T-helper 2 cell treated with Interferon-gamma antibody and Interleukin-4, amounts not matched to agents 100 ng/mL and 5 ng/mL, for 36 hours (primary cell): Measurements from ENCODE around the gene PIPOX. TPM values are rescaled to one million over a fixed set of nuclear protein-coding genes. Genes with fewer than 3 reads are reported as not detected.

ENCODE experiments used
- intact Hi-C: fragments of 100-400 bp; cut with micrococcal nuclease; formaldehyde crosslinking; loops from one replicate; pipeline ENCODE4 v1.15.1; 2023
- total RNA-seq: library from RNA; stranded (reverse); gene quantifications from 2 replicates; pipeline ENCODE4 v1.2.3, GENCODE V29; 2022

Gene PIPOX, protein sequence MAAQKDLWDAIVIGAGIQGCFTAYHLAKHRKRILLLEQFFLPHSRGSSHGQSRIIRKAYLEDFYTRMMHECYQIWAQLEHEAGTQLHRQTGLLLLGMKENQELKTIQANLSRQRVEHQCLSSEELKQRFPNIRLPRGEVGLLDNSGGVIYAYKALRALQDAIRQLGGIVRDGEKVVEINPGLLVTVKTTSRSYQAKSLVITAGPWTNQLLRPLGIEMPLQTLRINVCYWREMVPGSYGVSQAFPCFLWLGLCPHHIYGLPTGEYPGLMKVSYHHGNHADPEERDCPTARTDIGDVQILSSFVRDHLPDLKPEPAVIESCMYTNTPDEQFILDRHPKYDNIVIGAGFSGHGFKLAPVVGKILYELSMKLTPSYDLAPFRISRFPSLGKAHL
- total RNA-seq, result 1.8 and 1.9 TPM in 2 replicates

DNA sequence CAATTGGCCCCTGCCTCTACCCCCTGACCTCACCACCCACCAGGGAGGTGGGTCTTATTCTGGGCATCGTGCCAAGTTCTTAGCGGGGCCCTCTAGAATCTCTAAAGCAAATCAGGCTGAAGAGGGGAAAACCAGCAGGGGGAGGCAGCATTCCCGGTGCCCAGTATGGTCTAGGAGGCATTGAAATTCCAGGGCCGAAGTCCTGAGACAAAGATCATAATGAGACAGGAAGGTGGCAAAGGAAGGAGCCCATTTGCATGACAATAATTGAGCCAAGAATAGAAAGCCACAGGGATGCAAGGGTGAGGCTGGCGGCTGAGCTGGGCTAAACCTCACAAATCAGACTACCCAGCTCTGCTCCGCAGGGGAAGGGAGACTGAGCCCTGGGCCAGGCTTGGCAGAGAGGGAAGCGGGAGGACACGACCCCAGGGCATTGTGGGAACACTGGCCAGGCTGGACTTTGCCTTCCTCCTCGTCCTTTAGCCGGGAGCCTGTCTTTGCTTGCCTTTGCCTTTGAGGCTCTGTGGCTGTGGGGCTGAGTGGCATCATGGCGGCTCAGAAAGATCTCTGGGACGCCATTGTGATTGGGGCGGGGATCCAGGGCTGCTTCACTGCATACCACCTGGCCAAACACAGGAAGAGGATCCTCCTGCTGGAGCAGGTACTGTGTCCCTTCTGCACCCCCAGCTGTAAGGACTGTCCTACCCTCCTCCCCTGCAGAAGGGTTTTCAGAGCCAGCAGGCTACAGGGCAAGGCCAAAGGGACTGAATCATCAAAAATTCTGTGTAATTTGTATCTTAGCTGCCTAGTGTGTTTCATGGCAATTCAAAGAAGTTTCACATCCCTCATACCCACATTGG is at the start of gene PIPOX:
PIPOX (plus strand) TSS at position 463 of the 860 bp plus-strand sequence; CDS start at position 548, 85 bp downstream.
- intact Hi-C loops, result no loop called here

DNA sequence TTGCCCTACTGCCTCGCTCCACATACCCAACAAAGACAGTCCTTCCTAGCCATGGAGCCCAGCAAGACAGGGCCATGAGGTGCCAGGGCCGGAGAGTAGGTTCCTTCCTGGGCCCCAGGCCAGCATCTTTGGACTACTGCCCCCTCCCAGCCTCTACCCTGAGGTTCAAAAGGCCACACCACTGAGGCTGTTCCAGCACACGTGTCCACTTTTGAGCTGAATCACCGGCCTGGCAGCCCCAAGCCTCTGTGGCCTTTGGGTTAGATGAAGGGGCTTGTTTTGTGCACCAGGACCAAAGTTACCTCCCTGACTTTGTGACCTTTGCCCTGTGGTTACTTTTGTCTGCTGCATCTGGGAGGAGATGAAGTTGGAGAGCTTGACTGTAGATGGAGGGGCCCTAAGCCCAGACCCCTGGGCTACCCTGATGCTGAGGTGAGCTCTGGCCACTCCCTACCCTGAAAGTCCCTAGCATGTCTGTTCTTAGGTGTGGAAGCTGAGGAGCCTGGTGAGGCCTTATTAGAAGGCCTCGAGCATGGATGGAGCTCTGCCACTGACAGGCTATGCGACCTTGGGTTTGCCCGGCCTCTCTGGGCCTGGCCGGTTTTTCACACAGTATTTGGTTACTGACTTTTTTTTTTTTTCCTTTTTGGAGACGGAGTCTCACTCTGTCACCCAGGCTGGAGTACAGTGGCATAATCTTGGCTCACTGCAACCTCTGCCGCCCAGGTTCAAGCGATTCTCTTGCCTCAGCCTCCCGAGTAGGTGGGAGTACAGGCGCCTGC is 49.1 kb upstream of the PIPOX start:
- intact Hi-C loops, result no loop called here

DNA sequence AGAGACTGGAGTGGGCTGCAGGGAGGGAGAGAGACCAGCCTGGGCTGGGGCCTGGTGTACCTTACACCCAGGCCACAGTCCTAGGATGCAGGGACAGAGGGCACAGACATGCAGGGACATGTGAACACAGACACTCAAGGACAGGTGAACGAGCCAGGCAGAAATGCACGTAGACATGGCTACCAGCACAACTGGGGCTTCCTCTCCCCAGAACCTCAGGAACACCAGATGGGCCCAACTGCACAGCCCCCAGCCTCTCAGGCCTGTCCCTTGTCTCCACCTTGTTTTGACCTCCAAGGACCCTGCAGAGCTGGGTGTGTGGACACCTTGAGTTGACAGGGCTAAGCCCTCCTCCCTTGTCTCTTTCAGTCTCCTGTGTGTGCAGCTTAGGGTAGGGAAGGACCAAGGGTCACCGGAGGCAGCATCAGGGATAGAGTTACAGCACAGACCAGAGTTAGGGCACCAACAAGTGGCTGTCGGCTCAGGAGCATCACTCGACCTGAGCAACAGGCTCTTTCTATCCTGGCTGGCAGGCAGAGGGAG is 46.3 kb upstream of the PIPOX start:
- intact Hi-C loops, result no loop called here

DNA sequence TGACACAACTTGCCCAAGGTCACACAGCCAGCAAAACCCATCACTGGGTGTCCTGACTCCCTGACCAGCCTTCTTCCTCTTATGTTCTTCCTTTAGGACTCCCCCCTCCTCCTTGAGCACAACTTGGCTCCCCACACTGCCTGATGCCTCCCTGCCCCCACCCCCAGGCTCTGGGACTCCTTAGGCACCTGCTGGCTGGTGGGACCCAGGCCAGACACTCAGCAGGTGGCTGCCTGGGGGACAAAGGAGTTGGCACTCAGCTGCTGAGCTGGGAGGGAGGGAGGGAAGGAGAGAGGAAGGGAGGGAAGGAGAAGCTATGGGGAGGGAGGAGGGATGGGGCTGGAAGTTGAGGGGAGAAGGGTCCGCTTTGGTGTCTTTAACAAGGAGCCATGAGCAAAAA is 45.1 kb upstream of the PIPOX start:
- intact Hi-C loops, result no loop called here

DNA sequence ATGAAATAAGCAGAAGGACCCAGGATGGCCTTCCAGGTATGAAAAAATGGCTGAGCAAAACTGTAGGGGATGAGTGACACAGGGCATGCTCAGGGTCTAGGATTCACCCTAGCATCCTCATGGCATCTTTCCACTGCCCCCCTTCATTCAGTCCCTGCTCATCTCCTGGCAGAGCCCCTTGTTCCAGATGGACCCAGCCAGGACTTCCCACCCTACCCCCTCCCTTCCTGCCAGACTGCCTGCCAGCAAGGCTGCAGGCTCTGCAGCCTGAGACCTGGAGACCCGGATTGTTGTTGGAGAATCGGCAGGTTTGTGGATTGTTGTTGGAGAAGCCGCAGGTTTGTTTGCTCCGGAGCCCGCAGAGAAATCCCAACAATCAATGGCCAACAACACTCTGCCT is 43.7 kb upstream of the PIPOX start:
- intact Hi-C loops, result no loop called here

DNA sequence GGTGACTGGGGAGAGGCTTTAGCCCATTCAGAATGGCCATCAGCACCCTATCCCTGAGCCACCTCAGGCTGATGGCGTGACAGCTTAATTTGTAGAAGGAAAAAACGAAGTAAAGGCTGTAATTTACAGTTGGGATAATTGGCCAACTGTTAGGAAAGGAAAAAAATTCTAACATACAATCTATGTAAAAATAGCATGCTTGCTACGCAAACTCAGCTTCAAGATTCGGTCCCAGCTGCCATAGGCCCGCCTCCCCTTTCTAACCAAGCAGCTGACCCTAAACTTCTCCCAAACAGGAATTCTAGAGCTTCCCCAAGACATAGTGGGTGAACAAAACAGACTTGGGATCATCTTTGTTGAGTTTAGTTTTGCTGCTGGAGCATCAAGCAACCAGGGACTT is 42.0 kb upstream of the PIPOX start:
- intact Hi-C loops, result no loop called here

DNA sequence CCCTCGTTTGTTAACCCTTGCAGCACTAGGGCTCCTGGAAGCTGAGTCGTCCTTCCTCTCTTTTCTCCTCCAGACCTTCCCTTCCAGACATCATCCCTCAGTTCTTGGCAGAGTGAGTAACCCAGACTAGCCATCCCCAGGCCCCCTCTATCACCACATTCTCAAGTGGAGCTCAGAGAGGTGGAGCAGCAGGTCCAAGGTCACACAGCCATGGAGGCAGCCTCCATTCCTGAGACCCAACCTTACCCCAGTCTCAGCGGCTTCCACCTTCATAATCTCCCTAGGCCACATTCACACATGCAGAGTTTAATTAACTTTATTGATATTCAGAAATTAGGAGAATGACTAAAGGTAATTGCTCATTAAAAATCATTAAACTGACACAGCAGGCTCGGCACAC is 40.1 kb upstream of the PIPOX start:
- intact Hi-C loops, result no loop called here

DNA sequence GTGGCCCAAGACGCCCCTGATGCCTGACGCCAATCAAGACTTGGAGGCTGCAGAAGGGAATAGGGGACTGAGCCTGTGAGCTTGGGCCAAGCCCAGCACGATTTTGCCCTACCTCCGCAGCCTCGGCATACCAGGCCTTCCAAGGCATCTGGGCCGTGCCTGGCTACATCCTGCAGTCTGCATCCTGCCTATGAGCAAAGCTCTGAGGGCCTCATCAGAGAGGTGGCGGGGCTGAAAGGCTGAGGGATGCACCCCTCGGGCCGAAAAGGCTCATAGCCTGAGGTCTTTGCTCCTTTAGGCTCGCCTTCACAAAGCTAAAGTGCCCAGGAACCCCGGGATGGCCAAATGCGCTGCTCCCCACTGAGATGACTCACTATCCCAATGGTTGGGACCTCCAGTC is 39.7 kb upstream of the PIPOX start:
- intact Hi-C loops, result no loop called here

DNA sequence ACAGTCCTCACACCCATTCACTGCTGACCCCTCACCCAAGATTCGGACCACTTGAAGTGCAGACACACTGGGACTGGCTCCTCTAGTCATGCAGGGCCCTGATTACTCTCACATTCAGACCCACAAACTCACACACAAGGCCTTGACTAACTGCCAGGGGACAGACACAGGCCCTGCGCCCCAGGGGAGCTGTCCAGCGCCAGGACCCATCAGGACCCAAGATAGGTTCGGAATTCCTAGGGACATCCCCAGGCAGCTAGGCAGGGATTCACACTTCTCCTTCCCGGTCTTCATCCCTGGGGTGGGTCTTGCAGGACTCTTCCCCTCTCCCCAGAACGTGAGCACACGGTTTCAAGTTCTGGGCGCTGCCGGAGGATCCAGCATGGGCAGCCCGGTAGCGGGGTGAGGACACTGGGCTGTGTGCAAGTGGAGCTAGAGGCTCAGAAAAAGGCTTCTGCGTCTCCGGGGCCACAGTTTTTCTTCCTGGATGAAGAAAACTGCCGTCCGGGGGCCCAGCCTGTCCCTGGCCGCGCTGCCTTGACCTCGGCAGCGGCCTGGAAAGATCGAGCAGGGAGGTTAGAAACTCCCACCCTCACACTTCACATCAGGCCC is 38.8 kb upstream of the PIPOX start:
- intact Hi-C loops, result no loop called here

DNA sequence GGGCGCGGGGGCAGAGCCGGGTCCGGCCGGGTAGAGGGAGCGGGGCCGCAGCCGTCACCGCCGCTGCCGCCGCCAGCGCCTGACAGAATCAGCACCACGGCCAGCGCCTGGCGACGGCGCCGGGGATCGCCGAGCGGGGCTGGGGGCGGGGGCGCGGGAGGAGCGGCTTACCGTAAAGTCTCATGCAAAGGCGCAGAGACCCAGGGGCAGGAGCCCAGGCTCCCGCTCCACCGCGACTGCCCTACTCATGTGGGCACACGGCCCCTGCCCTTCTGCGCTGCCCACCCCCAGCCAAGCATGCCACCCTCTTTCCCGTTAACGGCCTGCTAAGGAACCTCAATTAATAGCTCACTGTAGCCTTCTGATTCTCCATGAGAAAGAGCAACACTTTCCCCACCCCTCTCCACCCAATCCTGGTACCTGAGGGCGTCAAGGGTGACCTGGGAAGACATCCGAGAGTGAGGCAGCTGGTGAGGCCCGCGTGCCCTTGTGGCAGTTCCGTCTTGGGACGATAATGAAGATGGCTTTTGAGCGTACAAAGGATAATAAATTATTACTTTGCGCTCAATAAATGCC is 36.9 kb upstream of the PIPOX start, which contains the start of gene SEZ6:
SEZ6 (minus strand) TSS at position 98 of the 576 bp plus-strand sequence. CDS start 164 bp downstream, outside the sequence.
- intact Hi-C loops, result no loop called here

DNA sequence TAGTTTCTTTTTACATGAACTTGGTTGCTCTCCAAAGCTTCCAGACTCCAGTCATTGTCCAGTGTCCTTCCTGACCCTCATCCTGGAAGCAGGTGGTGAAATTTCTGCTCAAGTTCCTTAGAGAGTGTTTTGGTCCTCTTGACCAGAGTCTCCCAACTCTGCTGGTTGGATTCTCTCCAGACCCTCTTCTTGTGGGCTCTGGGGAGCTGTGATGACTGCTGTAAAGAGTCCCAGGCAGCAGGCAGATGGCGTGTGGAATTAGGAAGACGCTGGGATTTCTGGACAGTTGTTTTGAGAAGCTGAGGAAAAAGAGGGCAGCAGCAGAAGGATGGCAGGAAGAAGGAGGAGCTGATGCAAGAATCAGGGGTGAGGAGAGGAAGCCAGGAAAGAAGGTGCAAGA is 35.5 kb upstream of the PIPOX start:
- intact Hi-C loops, result no loop called here

DNA sequence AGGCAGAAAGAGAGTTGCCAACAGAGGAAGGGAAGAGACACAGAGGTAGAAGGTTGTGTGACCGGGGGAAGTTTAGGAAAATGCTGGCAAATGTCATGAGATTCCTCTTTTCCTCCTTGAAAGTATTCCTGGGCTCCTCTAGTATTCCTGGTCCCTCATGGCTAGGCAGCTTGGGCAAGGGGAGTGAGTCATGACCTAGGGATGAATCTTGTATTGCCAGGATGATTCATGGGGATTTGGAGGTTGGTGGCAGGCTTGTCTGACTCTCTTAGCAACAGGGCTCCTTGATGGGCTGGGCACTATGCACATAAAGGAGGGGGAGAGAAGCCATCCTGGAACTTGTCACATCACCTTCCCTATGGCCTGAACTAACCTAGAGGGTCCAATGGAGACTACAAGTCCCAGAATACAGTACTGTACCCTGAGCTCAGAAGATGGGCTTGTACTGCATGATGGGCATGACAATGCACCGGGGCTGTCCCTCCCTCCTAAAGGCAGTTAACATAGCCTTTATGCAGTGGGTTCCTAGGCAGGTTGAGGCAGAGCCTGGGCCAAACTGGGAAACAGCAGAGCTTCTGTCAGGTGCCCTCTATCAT is 35.0 kb upstream of the PIPOX start:
- intact Hi-C loops, result no loop called here

DNA sequence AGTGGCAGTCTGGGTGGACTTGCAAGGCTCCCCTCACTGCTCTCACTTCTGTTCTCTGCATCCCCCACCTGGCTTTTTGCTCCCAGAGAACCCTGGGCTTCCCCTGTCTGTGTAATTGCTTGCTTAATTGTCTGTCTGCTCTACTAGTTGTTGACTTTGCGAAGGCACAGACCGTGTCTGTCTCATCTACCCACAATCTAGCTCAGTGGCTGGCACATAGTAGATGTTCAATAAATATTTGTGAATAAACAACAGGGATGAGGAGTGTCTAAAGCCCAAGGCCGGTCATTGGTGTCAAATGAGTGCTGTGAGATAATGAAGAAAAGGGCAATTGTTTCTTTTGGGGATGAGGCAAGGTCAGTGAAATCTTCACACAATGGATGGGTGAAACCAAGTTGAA is 34.4 kb upstream of the PIPOX start:
- intact Hi-C loops, result no loop called here

DNA sequence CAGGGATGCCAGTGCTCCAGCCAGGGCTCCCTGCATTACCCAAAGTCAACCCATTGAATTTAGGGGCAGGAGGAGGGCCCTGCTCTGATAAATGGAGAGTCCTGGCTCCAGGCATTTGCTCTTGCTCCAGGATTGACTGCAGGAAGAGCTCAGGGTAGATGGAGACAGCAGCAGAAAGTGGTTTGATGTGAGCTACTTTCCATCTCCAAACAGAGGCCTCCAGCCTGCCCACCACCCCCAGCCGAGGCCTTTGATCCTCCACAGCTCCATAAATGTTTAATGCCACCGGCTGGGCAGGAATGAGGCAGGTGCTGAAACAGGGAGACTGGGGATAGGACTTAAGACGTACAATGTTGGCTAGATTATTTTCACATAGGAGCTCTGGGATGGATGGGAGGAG is 32.8 kb upstream of the PIPOX start:
- intact Hi-C loops, result no loop called here

DNA sequence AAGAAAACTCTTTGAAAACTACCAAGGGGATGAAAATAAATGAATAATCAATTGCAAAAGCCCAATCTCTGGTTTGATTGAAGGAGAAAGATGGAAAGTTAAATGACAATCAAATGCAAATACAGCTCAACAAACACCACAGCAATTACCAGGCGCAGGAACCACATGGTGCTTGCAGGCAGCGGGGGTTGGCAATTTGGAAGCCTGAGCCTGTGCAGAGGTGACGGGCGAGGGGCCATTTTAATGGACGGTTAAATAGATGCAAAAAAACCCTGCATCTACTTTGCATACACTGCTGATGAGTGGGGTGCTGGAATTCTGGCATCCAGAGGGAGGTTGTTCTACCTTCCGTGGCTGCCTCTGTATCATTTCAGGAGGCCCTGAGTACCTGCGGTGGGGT is 32.4 kb upstream of the PIPOX start:
- intact Hi-C loops, result no loop called here

DNA sequence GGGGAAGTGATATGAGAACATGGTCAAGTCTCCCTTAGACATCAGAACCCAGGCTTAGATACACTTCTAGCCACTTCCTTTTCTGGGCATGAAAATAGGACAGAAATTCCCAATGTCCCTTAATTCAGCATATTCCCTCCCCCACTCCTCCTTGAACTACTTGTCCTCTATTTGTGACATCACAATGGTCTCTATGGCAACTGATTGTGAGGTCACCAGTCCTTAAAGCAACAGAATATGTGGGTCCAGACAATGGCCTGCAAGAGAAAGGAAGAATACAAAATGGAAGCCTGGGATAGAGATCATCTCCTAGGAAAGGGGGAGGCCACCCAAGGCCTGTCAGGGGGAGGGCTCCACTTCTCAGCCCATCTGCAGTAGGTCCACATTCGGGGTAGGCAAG is 30.4 kb upstream of the PIPOX start:
- intact Hi-C loops, result no loop called here

DNA sequence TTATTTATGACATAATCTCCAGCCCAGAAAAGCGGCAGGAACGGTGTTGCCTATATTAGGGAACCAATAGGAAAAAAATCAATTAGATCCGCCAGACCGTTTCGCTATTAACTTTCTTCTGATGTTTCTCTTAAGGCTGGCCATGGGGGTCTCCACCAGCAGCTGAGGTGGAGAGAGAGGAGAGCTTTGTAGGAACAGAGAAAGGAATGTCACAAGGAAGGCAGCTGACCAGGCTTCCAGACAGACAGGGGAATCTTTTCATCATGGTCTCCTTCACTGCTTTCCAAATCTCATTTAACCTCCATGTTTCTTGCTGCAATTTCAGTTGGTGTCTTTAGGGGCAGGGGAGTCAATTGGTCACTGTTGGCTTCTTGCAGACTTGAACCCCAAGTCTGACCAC is 28.2 kb upstream of the PIPOX start:
- intact Hi-C loops, result no loop called here

DNA sequence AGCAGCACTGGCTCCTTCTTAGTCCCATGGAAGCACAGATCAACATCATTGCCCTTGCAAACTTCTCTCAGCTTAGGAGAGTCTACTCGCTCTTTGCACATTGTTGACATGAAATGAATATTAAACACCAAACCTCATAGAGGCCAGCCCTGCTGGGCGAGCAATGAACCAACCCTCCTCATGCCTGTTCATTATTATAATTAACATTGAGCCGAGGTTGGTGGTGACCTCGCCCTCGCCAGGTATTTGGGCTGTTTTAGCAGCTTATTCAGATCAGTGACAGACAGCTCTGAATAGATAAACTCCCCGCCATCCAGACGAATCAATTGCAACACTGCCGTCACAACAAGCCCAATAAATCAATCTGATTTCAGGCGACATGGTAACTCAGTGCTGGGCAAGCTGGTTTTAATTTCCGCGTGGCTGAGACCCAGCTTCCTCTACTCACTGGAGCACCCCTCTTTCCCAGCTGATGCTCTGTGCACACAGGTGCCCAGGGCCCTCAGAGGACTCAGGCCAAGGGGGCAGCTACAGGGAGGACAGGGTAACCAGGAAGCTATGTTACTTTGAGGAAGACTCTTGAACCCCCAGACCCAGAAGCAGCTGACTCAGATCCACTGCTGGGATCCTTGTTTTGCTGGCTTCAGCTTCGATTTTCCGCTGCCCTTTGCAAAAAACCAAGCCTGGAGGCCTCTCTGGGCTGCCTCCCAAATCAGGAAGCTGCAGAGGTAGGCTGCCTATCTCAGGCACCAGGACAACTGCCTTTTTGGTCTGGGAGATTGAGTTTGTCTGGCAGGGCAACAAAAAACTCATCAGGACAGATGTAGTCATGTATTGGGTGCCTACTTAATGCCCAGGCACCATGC is 26.4 kb upstream of the PIPOX start:
- intact Hi-C loops, result no loop called here

DNA sequence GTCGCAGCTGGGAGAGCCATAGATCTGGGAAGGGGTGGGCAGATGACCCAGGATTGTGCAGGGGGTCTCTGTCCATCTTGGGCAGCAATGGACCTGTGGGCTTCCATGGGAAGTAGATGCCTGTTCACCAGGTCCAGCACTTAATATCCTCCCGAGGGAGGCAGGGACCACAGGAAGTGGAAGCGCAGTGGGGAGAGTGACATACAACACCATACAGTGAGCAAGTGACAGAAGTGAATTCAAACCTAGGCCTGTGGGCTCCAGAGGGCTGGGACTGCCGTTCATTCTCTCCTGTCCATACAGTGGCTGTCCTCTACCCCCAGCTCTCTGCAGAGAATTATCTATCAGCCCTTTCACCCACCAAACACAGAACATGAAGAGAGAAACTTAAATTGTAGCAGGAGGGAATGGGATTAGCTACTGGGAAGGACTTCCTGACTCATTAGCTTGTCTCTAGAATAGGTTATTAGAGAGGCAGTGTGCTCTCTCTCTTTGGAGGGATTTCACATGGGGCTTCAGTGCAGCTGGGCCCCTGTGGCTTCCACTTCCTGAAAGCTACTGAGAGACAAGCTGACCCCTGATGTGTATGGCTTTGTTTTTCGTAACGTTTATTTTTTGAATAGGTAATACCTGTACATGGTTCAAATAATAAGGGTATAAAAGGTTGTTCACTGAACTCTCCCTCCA is 24.0 kb upstream of the PIPOX start:
- intact Hi-C loops, result no loop called here
